Mammary epithelial cell (primary cell): ENCODE measurements around the gene FRA10AC1.

ENCODE experiments used
- CTCF ChIP-seq, 2 donors: IDR thresholded peaks in 1 of 2; conservative IDR thresholded peaks in 1 of 2; 2 replicates each; pipeline ENCODE4 v1.5.1; 2011 to 2012; ENCODE audit warnings: inconsistent platforms in 2 of 2, low read length in 2 of 2, mild to moderate bottlenecking in 2 of 2, control low read depth in 1 of 2, low read depth in 1 of 2; ENCODE audit not compliant: insufficient read depth in 1 of 2; ENCODE audit errors: extremely low read depth in 1 of 2
- EZH2 ChIP-seq: IDR thresholded peaks from 2 replicates; pipeline ENCODE4 v1.6.1; 2012; ENCODE audit warnings: low read length, inconsistent platforms, borderline replicate concordance

- TF ChIP-seq CTCF (conservative IDR thresholded peaks at IDR 0.05 in 1 of 2, IDR thresholded peaks at IDR 0.05 in 1 of 2; ENCODE audit: extremely low read depth in 1 of 2, insufficient read depth in 1 of 2, low read depth in 1 of 2, low read length in 2 of 2) = no peak
- no peak for TF ChIP-seq EZH2
These were observed 1.4 kb upstream of the FRA10AC1 start for GRCh38 chr10:93703841-93704240.
